ENCODE measurements around the gene KCNH5. TPM values are rescaled to one million over a fixed set of nuclear protein-coding genes. Genes with fewer than 3 reads are reported as not detected.

Gene KCNH5
- polyA plus RNA-seq, 2 of the 4 experiments (the other 2 are of a cell fraction) = 0.01 TPM; not detected in 1

GRCh38 chr14:62722406-62722805 is 322.9 kb downstream of the KCNH5 start:
- Histone ChIP-seq H3K4me1 (no peaks in the 10 kb centered on the region), H3K4me2 (no peak overlapping the region), H3K27ac (no peak overlapping the region), H3K9me3 (no peaks in the 10 kb centered on the region), H3K4me3 (no peak overlapping the region)
- ChIA-PET POLR2A (no interaction called here), CTCF (interaction anchor here (0.7 kb wide), 1 partner anchor 11 kb away, joined by 3 read pairs; no protein-coding TSS in a partner anchor)
- TF ChIP-seq REST (IDR thresholded peaks at IDR 0.05) (no peak), RFX5 (IDR thresholded peaks at IDR 0.05) (no peak), PHF8 (IDR thresholded peaks at IDR 0.05; ENCODE audit: borderline replicate concordance, low read depth) (no peak), FOXS1 (CRISPR knock-in tag; IDR thresholded peaks at IDR 0.05) (no peak), HES2 (IDR thresholded peaks at IDR 0.05) (no peak)
- ATAC-seq = no peak
- WGBS (ENCODE audit: missing lambda C conversion rate) = 50% methylated on average over 2 of the region's 2 CpGs
- no peak for FAIRE-seq
- no peak for DNase-seq (ENCODE audit: low read depth in 1 of 2, low spot score in 1 of 2)

- Histone ChIP-seq H3K4me1 (no peaks in the 10 kb centered on the region), H3K27ac (no peak overlapping the region), H3K4me3 (no peak overlapping the region), H3K9me3 (no peaks in the 10 kb centered on the region), H3K4me2 (no peak overlapping the region)
- POLR2A ChIA-PET = no interaction called here
- FAIRE-seq = no peak
- no peak for DNase-seq (ENCODE audit: low read depth in 1 of 2, low spot score in 1 of 2)
- CTCF ChIA-PET = no interaction called here
- TF ChIP-seq BCL3 (IDR thresholded peaks at IDR 0.05) (no peak), MAFK (IDR thresholded peaks at IDR 0.05; ENCODE audit: partially characterized antibody) (peak; percentile 82)
- WGBS (ENCODE audit: missing lambda C conversion rate) = 93% methylated on average over 1 of the region's 1 CpG
- ATAC-seq = no peak
Observed at GRCh38 chr14:62718629-62719028, 326.6 kb downstream of the KCNH5 start.

GRCh38 chr14:62711351-62712023 is 333.8 kb downstream of the KCNH5 start:
- Histone ChIP-seq H3K4me2 (no peak overlapping the region), H3K4me1 (peaks cover 3% of the 10 kb centered on the region), H3K27ac (no peak overlapping the region), H3K9me3 (no peaks in the 10 kb centered on the region), H3K4me3 (no peak overlapping the region)
- ATAC-seq (no peak), DNase-seq (ENCODE audit: low read depth in 1 of 2, low spot score in 1 of 2) (no peak), FAIRE-seq (no peak)
- ChIA-PET CTCF (interaction anchor here (0.8 to 1.0 kb wide), 3 partner anchors 10 to 81 kb away, joined by 3 to 6 read pairs (median 3); no protein-coding TSS in a partner anchor), POLR2A (no interaction called here)
- WGBS (ENCODE audit: missing lambda C conversion rate) = 61% methylated on average over 7 of the region's 7 CpGs
- TF ChIP-seq MAZ (IDR thresholded peaks at IDR 0.05; ENCODE audit: borderline replicate concordance, low read depth, low read length) = no peak
- TF ChIP-seq ZC3H11A (IDR thresholded peaks at IDR 0.05) = no peak
- TF ChIP-seq HDAC2 (IDR thresholded peaks at IDR 0.05) = no peak
- no peak for TF ChIP-seq HEYL (CRISPR knock-in tag; IDR thresholded peaks at IDR 0.05)
- no peak for TF ChIP-seq NFE2L2 (conservative IDR thresholded peaks at IDR 0.05; ENCODE audit: low read length)
- no peak for TF ChIP-seq HOXA7 (CRISPR knock-in tag; IDR thresholded peaks at IDR 0.05)
- TF ChIP-seq TP53 (CRISPR knock-in tag; IDR thresholded peaks at IDR 0.05) = no peak
- TF ChIP-seq PBX3 (IDR thresholded peaks at IDR 0.05) = no peak
- no peak for TF ChIP-seq ELK1 (IDR thresholded peaks at IDR 0.05; ENCODE audit: low read depth, low read length)
- TF ChIP-seq TFCP2L1 (CRISPR knock-in tag; IDR thresholded peaks at IDR 0.05) = no peak
- no peak for TF ChIP-seq HOXB5 (CRISPR knock-in tag; IDR thresholded peaks at IDR 0.05)
- TF ChIP-seq POLR2A (IDR thresholded peaks at IDR 0.05; ENCODE audit: low read length) = no peak
- no peak for TF ChIP-seq KDM5A (IDR thresholded peaks at IDR 0.05)
- no peak for TF ChIP-seq REST (IDR thresholded peaks at IDR 0.05)
- no peak for TF ChIP-seq BCL3 (IDR thresholded peaks at IDR 0.05)
- TF ChIP-seq MYC (IDR thresholded peaks at IDR 0.05; ENCODE audit: borderline replicate concordance, low read length) = no peak

Data from A549 (cell line).